ENCODE data around the gene ATP6V1A. TPM values are rescaled to one million over a fixed set of nuclear protein-coding genes. Genes with fewer than 3 reads are reported as not detected.

Gene ATP6V1A
- total RNA-seq, 1 donor from 2014 or later: 52.6 TPM

GRCh38 chr3:113829576-113830354 lies 82.9 kb downstream of the ATP6V1A start:
- Mint-ChIP-seq H3K27ac (no peak overlapping the region), H3K9me3 (peaks cover 4% of the 10 kb centered on the region)

GRCh38 chr3:113831103-113831355 lies 84.2 kb downstream of the ATP6V1A start:
- no peak for DNase-seq (ENCODE audit: low spot score in 2 of 2, unreplicated experiment in 2 of 2)
- TF ChIP-seq, protein P1, sequence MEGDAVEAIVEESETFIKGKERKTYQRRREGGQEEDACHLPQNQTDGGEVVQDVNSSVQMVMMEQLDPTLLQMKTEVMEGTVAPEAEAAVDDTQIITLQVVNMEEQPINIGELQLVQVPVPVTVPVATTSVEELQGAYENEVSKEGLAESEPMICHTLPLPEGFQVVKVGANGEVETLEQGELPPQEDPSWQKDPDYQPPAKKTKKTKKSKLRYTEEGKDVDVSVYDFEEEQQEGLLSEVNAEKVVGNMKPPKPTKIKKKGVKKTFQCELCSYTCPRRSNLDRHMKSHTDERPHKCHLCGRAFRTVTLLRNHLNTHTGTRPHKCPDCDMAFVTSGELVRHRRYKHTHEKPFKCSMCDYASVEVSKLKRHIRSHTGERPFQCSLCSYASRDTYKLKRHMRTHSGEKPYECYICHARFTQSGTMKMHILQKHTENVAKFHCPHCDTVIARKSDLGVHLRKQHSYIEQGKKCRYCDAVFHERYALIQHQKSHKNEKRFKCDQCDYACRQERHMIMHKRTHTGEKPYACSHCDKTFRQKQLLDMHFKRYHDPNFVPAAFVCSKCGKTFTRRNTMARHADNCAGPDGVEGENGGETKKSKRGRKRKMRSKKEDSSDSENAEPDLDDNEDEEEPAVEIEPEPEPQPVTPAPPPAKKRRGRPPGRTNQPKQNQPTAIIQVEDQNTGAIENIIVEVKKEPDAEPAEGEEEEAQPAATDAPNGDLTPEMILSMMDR (IDR thresholded peaks at IDR 0.05; ENCODE audit: unreplicated experiment): no peak
- Mint-ChIP-seq H3K4me1 (no peaks in the 10 kb centered on the region), H3K36me3 (no peaks in the 10 kb centered on the region), H3K4me3 (no peak overlapping the region), H3K27me3 (ENCODE audit: low read depth) (no peaks in the 10 kb centered on the region), H3K27ac (no peak overlapping the region), H3K9me3 (peaks cover 4% of the 10 kb centered on the region)

More at GRCh38 chr3:113829576-113830354, 82.9 kb downstream of the ATP6V1A start:
- Mint-ChIP-seq H3K36me3 (no peaks in the 10 kb centered on the region), H3K4me1 (no peaks in the 10 kb centered on the region), H3K4me3 (no peak overlapping the region), H3K27me3 (ENCODE audit: low read depth) (no peaks in the 10 kb centered on the region)
- DNase-seq (ENCODE audit: low spot score in 2 of 2, unreplicated experiment in 2 of 2): no peak
- TF ChIP-seq, protein P1 (IDR thresholded peaks at IDR 0.05; ENCODE audit: unreplicated experiment): no peak

DNA sequence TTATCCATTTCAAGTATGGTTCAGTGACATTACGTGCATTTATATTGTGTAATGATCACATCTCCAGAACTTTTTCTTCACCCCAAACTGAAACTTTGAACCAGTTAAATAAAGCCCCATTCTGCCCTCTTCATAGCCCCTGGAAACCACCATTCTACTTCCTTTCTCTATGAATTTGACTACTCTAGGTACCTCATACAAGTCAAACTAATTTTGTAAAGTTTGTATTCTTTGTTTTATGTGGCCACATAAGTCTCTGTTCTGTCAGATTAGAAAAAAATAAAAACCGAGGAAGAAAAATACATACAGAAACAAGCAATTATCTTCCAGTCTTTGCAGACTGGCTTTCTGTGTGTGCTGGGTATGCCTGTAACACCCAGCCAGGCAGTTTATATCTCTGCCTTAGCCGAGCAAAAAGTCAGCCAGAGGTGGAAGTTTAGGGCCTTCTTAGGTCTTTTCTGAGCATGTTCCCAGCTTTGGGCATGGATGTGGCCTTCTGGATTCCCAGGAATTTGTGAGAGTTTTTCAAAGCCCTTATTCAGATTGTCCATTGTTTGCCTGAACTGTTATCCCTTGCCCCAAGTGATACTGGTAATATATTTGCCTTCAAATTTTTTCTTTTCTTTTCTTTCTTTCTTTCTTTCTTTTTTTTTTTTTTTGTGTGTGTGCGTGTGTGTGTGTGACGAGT lies 85.8 kb downstream of the ATP6V1A start:
- no peaks in the 10 kb centered on the region for H3K4me1 Mint-ChIP-seq
- no peak overlapping the region for H3K27ac Mint-ChIP-seq
- H3K36me3 Mint-ChIP-seq: no peaks in the 10 kb centered on the region
- TF ChIP-seq, protein P1 (IDR thresholded peaks at IDR 0.05; ENCODE audit: unreplicated experiment): no peak
- DNase-seq (ENCODE audit: low spot score in 2 of 2, unreplicated experiment in 2 of 2): no peak
- H3K9me3 Mint-ChIP-seq: peaks cover 4% of the 10 kb centered on the region
- no peak overlapping the region for H3K4me3 Mint-ChIP-seq
- no peaks in the 10 kb centered on the region for H3K27me3 Mint-ChIP-seq (ENCODE audit: low read depth)

- H3K4me1 Mint-ChIP-seq: peaks cover 5% of the 10 kb centered on the region
- H3K36me3 Mint-ChIP-seq: no peaks in the 10 kb centered on the region
- H3K27me3 Mint-ChIP-seq (ENCODE audit: low read depth): no peaks in the 10 kb centered on the region
- no peak overlapping the region for H3K4me3 Mint-ChIP-seq
- no peak for DNase-seq (ENCODE audit: low spot score in 2 of 2, unreplicated experiment in 2 of 2)
- TF ChIP-seq, protein P1 (IDR thresholded peaks at IDR 0.05; ENCODE audit: unreplicated experiment): no peak
- H3K27ac Mint-ChIP-seq: no peak overlapping the region
- peaks cover 4% of the 10 kb centered on the region for H3K9me3 Mint-ChIP-seq
These were observed 88.1 kb downstream of the ATP6V1A start for GRCh38 chr3:113834983-113835382.

- H3K4me1 Mint-ChIP-seq: peaks cover 5% of the 10 kb centered on the region
- peak; percentile 79 to 90 for DNase-seq (ENCODE audit: low spot score in 2 of 2, unreplicated experiment in 2 of 2)
- peak within 1 kb of the TSS; percentile 78 for H3K4me3 Mint-ChIP-seq
- peak within 1 kb of the TSS; percentile 17 for H3K27ac Mint-ChIP-seq
- no peaks in the 10 kb centered on the region for H3K36me3 Mint-ChIP-seq
- TF ChIP-seq, protein P1 (IDR thresholded peaks at IDR 0.05; ENCODE audit: unreplicated experiment): peak; percentile 83
- no peaks in the 10 kb centered on the region for H3K9me3 Mint-ChIP-seq
- H3K27me3 Mint-ChIP-seq (ENCODE audit: low read depth): no peaks in the 10 kb centered on the region
These were observed 91.9 kb downstream of the ATP6V1A start, which contains the start of gene GRAMD1C for GRCh38 chr3:113838631-113839209. TSS of gene GRAMD1C (plus strand) at chr3:113838788. CDS start at chr3:113838910, 122 bp downstream.
